ENCODE results near the gene CD22. TPM values are rescaled to one million over a fixed set of nuclear protein-coding genes. Genes with fewer than 3 reads are reported as not detected.
"Not testable (repeated sequence)": the region's sequence is repeated elsewhere in the genome, so short reads cannot be mapped to it uniquely, and the experiment has no call there.

The CD22 gene
- total RNA-seq, 6 donors from 2014 or later, result 8.8 to 36.7 (median 24.7) TPM

- Histone ChIP-seq H3K36me3 (no peaks in the 10 kb centered on the region), H3K4me3 (no peak within 1 kb of the TSS), H3K4me1 (peaks cover 0 to 12% (median 9%) of the 10 kb centered on the region in 4 donors), H3K27ac (no peak within 1 kb of the TSS), H3K9me3 (no peaks in the 10 kb centered on the region), H3K27me3 (no peaks in the 10 kb centered on the region)
- ATAC-seq (ENCODE audit: low FRiP score in 2 of 2) (peak; percentile 59 to 65), DNase-seq (peak in 1 of 2 donors; percentile 56)
- no peak for TF ChIP-seq POLR2A (IDR thresholded peaks at IDR 0.05)
- TF ChIP-seq POLR2AphosphoS5 (IDR thresholded peaks at IDR 0.05), result peak in 1 of 2 donors; percentile 5
- TF ChIP-seq EP300 (IDR thresholded peaks at IDR 0.05), result peak in 1 of 4 donors; percentile 11
- 18 to 27% methylated on average over 14 to 18 of the region's 18 CpGs for WGBS, 2 donors
These were observed 29.0 kb downstream of the CD22 start, which contains the start of gene FFAR3 for GRCh38 chr19:35357867-35358573. Gene FFAR3 (plus strand): TSS chr19:35358460. CDS start chr19:35358891, 431 bp downstream.

DNA sequence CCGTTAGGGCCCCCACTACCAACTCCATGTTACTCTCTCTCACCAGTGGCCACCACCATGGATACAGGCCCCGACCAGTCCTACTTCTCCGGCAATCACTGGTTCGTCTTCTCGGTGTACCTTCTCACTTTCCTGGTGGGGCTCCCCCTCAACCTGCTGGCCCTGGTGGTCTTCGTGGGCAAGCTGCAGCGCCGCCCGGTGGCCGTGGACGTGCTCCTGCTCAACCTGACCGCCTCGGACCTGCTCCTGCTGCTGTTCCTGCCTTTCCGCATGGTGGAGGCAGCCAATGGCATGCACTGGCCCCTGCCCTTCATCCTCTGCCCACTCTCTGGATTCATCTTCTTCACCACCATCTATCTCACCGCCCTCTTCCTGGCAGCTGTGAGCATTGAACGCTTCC lies 29.8 kb downstream of the CD22 start:
- H3K4me3 ChIP-seq; H3K27ac ChIP-seq; H3K27me3 ChIP-seq; H3K9me3 ChIP-seq; ATAC-seq (ENCODE audit: low FRiP score in 2 of 2); H3K36me3 ChIP-seq: not testable (repeated sequence)
- H3K4me1 ChIP-seq, result peaks cover 0 to 12% (median 8%) of the 10 kb centered on the region in 4 donors
- WGBS, 2 donors, result 92% methylated on average over 9 of the region's 16 CpGs; no CpG with 5 or more reads in 1 of the 2 donors
- DNase-seq, result peak in 1 of 2 donors; percentile 83

DNA sequence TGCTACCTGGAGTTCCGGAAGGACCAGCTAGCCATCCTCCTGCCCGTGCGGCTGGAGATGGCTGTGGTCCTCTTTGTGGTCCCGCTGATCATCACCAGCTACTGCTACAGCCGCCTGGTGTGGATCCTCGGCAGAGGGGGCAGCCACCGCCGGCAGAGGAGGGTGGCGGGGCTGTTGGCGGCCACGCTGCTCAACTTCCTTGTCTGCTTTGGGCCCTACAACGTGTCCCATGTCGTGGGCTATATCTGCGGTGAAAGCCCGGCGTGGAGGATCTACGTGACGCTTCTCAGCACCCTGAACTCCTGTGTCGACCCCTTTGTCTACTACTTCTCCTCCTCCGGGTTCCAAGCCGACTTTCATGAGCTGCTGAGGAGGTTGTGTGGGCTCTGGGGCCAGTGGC lies 30.4 kb downstream of the CD22 start:
- H3K4me1 ChIP-seq, result peaks cover 0 to 12% (median 8%) of the 10 kb centered on the region in 4 donors
- DNase-seq, result peak in 1 of 2 donors; percentile 73
- ATAC-seq (ENCODE audit: low FRiP score in 2 of 2); H3K36me3 ChIP-seq; H3K4me3 ChIP-seq; H3K27me3 ChIP-seq; H3K27ac ChIP-seq; H3K9me3 ChIP-seq: not testable (repeated sequence)
- WGBS, 2 donors, result 89% methylated on average over 20 of the region's 21 CpGs; no CpG with 5 or more reads in 1 of the 2 donors

DNA sequence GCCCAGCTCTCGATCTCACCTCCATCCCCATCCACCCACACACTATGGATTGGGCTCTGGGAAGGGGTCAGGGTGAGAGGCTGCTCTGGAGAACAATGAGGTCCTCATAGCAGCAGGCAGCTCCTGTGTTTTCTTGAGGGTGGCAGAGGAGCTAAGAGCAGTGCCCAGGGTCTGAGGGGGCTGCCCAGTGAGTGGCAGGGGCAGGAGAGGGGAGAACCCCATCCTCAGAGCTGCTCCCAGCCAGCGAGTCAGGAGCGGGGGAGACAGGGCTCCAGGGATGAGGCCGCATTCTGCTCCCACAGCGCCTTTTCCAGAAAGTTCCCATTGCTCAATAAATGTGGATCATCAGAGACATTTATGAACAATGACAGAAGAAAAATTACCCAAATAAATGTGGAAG lies 31.1 kb downstream of the CD22 start:
- peaks cover 0 to 12% (median 8%) of the 10 kb centered on the region in 4 donors for H3K4me1 ChIP-seq
- 90% methylated on average over 2 of the region's 5 CpGs; no CpG with 5 or more reads in 1 of the 2 donors for WGBS, 2 donors
- not testable (repeated sequence) for DNase-seq; H3K36me3 ChIP-seq; H3K27me3 ChIP-seq; H3K9me3 ChIP-seq; ATAC-seq (ENCODE audit: low FRiP score in 2 of 2); H3K4me3 ChIP-seq; H3K27ac ChIP-seq

GRCh38 chr19:35360880-35361420 lies 32.0 kb downstream of the CD22 start:
- peaks cover 0 to 12% (median 8%) of the 10 kb centered on the region in 4 donors for H3K4me1 ChIP-seq
- H3K27ac ChIP-seq, result no peak overlapping the region
- H3K9me3 ChIP-seq, result no peaks in the 10 kb centered on the region
- ATAC-seq (ENCODE audit: low FRiP score in 2 of 2), result no peak
- no peaks in the 10 kb centered on the region for H3K36me3 ChIP-seq
- DNase-seq, result no peak
- TF ChIP-seq, protein P1, sequence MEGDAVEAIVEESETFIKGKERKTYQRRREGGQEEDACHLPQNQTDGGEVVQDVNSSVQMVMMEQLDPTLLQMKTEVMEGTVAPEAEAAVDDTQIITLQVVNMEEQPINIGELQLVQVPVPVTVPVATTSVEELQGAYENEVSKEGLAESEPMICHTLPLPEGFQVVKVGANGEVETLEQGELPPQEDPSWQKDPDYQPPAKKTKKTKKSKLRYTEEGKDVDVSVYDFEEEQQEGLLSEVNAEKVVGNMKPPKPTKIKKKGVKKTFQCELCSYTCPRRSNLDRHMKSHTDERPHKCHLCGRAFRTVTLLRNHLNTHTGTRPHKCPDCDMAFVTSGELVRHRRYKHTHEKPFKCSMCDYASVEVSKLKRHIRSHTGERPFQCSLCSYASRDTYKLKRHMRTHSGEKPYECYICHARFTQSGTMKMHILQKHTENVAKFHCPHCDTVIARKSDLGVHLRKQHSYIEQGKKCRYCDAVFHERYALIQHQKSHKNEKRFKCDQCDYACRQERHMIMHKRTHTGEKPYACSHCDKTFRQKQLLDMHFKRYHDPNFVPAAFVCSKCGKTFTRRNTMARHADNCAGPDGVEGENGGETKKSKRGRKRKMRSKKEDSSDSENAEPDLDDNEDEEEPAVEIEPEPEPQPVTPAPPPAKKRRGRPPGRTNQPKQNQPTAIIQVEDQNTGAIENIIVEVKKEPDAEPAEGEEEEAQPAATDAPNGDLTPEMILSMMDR (IDR thresholded peaks at IDR 0.05), result no peak
- TF ChIP-seq EP300 (IDR thresholded peaks at IDR 0.05), result no peak
- no peak overlapping the region for H3K4me3 ChIP-seq
- WGBS, 2 donors, result 54 to 63% methylated on average over 5 of the region's 5 CpGs
- H3K27me3 ChIP-seq, result no peaks in the 10 kb centered on the region

DNA sequence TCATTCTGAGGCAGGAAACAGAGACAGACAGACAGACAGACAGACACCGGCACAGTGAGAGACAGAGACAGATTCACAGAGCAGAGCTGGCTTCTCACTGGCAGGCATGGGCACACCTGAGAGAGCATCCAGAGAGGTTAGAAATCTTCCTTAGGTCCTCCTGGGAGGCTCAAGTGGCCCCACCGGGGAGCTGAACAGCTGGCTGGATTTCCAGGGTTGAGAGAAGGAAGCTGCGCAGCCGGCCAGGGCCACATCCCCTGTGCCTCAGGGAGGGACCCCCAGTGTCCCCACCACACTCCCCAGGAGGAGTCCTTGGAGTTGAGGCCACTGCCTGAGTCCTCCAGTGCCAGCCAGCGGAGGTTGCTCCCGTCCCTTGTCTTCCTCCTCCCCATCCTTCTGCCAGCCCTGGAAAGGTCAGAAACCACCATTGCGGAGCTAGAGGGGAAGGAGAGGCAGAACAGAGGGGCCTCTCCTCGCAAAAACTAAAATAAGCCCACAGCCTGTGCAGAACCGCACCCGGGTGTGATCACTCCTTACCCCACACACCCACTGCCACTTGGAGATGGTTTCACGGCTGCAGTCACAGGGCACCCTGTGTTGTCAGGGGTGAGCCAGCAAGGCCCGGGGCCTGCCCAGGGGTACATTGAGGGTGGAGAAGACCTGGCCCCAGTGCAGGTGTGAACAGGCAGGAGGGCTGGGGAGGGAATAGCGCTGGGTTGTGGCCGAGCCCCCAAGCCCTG lies 33.4 kb downstream of the CD22 start:
- 82 to 83% methylated on average over 6 to 12 of the region's 14 CpGs for WGBS, 2 donors
- Histone ChIP-seq H3K27ac (no peak overlapping the region), H3K4me3 (no peak overlapping the region), H3K36me3 (no peaks in the 10 kb centered on the region), H3K27me3 (no peaks in the 10 kb centered on the region), H3K9me3 (no peaks in the 10 kb centered on the region), H3K4me1 (peaks cover 0 to 10% (median 7%) of the 10 kb centered on the region in 4 donors)
- TF ChIP-seq, protein P1 (IDR thresholded peaks at IDR 0.05), result no peak
- TF ChIP-seq POLR2A (IDR thresholded peaks at IDR 0.05) (no peak), POLR2AphosphoS5 (IDR thresholded peaks at IDR 0.05) (no peak), EP300 (IDR thresholded peaks at IDR 0.05) (no peak)
- no peak for ATAC-seq (ENCODE audit: low FRiP score in 2 of 2)
- peak in 1 of 2 donors; percentile 32 for DNase-seq

Measured in upper lobe of left lung (tissue), 6 donors.